Measurements from ENCODE around the gene UGP2.

Gene UGP2

DNA sequence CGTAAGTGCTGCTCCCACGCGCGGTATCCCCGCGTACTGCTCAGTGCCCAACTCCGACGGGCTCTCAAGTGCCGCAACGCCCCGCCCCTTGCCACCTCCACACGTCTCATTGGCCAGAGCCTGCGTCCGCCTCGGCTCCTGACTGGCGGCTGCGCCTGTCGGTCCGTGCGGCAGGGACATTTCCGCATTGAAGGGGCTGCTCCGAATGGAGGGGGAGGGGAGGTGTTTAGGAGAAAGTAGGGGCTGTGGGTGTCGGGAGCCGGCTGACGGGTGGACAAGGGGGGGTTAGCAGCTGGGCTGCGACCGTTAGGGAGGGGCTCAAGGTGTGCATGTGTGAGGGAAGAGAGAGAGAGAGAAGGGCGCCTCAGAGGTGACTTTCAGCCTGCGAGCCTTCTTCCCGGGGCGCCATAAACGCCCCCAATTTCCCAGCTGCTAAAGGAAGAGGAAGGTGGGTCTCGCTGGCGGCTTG is 877 bp upstream of the UGP2 start (continued):
- TF ChIP-seq, protein P1, sequence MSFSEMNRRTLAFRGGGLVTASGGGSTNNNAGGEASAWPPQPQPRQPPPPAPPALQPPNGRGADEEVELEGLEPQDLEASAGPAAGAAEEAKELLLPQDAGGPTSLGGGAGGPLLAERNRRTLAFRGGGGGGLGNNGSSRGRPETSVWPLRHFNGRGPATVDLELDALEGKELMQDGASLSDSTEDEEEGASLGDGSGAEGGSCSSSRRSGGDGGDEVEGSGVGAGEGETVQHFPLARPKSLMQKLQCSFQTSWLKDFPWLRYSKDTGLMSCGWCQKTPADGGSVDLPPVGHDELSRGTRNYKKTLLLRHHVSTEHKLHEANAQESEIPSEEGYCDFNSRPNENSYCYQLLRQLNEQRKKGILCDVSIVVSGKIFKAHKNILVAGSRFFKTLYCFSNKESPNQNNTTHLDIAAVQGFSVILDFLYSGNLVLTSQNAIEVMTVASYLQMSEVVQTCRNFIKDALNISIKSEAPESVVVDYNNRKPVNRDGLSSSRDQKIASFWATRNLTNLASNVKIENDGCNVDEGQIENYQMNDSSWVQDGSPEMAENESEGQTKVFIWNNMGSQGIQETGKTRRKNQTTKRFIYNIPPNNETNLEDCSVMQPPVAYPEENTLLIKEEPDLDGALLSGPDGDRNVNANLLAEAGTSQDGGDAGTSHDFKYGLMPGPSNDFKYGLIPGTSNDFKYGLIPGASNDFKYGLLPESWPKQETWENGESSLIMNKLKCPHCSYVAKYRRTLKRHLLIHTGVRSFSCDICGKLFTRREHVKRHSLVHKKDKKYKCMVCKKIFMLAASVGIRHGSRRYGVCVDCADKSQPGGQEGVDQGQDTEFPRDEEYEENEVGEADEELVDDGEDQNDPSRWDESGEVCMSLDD (tag by site-specific recombination; IDR thresholded peaks at IDR 0.05), result peak; percentile 93

DNA sequence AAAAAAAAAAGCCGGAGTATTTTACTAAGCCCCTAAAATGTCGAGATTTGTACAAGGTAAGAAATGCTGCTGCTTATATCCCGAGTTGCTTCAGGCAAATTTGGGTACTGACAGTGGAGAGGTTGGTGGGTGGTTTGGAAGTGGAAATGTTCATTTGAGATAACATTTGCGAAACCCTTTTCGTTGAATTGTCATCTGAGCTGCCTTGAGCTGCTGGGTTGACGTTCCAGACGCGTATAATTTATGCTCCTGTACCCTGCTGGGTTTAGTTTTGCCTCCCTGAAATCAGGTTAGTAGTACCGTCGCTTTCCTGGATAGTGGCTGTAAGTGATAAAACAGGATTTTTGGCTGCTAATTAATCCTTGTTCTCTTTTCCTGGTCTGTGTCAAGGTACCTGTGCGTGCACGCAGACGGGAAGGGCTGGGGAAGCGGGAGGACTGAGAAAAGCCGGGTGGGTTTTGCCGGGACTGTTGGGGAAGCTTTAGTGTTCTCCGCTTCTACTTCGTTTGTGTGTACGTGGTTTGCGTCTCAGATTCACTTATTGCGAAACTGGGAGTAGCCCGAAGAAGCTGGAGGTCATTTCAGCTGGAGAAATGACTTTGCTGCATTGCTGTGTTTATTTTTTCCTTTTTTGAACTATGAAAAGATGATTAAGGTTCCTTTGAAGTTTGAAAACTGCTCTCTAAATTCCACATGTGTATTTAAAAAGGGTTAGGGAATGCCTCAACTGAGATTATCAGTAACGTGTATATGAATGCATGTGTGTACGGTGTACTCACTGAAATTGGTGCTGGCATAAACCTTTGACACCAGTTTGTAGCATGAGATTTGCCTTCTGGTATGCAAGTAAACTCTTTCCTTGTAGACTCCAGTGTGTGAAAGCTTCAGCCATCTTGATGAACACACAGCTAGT is 709 bp downstream of the UGP2 start:
- peaks cover 13% of the 10 kb centered on the region for H3K4me1 ChIP-seq (ENCODE audit: control insufficient read depth, insufficient read depth, low read length)
- POLR2A ChIA-PET, result interaction anchor here (0.6 to 3.6 kb wide), 24 partner anchors 8 to 1017 kb away, joined by 3 to 40 read pairs (median 4); partner anchors contain the start of genes AFTPH, MDH1 and WDPCP
- no peaks in the 10 kb centered on the region for H3K36me3 ChIP-seq (ENCODE audit: control insufficient read depth in 2 of 2, insufficient read depth in 1 of 2, low read length in 2 of 2)
- peak overlapping the region; percentile 98; the same call in 1 of the 2 replicates for H3K27ac ChIP-seq (ENCODE audit: extremely low read depth, low read depth, low read length)
- peak overlapping the region; percentile 68 for H3K4me3 ChIP-seq (ENCODE audit: low read depth, low read length)
- H3K9me3 ChIP-seq (ENCODE audit: control insufficient read depth, insufficient read depth, low read depth, low read length), result no peaks in the 10 kb centered on the region
- CTCF ChIA-PET, result interaction anchor here (0.6 to 1.1 kb wide), 7 partner anchors 18 to 294 kb away, joined by 3 to 9 read pairs (median 3); no protein-coding TSS in a partner anchor
- TF ChIP-seq ZNF394 (tag by site-specific recombination; IDR thresholded peaks at IDR 0.05; ENCODE audit: borderline replicate concordance) (peak; percentile 99), ZBTB1 (tag by site-specific recombination; IDR thresholded peaks at IDR 0.05) (no peak), ZNF335 (tag by site-specific recombination; conservative IDR thresholded peaks at IDR 0.05) (0 out of 2 replicates have a peak, but pooled peaks have one; percentile 4), ZNF133 (tag by site-specific recombination; IDR thresholded peaks at IDR 0.05) (peak; percentile 59; the same call in 1 of the 2 replicates), ZNF366 (tag by site-specific recombination; conservative IDR thresholded peaks at IDR 0.05) (0 out of 2 replicates have a peak, but pooled peaks have one; percentile 5), GLI4 (tag by site-specific recombination; IDR thresholded peaks at IDR 0.05) (no peak), OSR2 (tag by site-specific recombination; IDR thresholded peaks at IDR 0.05) (peak; percentile 10; the same call in 1 of the 2 replicates), ZNF214 (tag by site-specific recombination; IDR thresholded peaks at IDR 0.05; ENCODE audit: borderline replicate concordance) (no peak), PRDM1 (tag by site-specific recombination; IDR thresholded peaks at IDR 0.05) (0 out of 2 replicates have a peak, but pooled peaks have one; percentile 23), ZBTB8A (tag by site-specific recombination; IDR thresholded peaks at IDR 0.05) (no peak), ZBTB17 (tag by site-specific recombination; IDR thresholded peaks at IDR 0.05) (no peak), ZNF747 (tag by site-specific recombination; IDR thresholded peaks at IDR 0.05) (no peak), ZNF24 (tag by site-specific recombination; IDR thresholded peaks at IDR 0.05) (no peak), ZNF302 (tag by site-specific recombination; IDR thresholded peaks at IDR 0.05; ENCODE audit: low read depth) (no peak)
- TF ChIP-seq, protein P2, sequence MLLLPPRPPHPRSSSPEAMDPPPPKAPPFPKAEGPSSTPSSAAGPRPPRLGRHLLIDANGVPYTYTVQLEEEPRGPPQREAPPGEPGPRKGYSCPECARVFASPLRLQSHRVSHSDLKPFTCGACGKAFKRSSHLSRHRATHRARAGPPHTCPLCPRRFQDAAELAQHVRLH (tag by site-specific recombination; IDR thresholded peaks at IDR 0.05), result no peak
- TF ChIP-seq, protein P3, sequence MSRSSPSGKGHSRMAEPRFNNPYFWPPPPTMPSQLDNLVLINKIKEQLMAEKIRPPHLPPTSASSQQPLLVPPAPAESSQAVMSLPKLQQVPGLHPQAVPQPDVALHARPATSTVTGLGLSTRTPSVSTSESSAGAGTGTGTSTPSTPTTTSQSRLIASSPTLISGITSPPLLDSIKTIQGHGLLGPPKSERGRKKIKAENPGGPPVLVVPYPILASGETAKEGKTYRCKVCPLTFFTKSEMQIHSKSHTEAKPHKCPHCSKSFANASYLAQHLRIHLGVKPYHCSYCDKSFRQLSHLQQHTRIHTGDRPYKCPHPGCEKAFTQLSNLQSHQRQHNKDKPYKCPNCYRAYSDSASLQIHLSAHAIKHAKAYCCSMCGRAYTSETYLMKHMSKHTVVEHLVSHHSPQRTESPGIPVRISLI (tag by site-specific recombination; IDR thresholded peaks at IDR 0.05), result 0 out of 2 replicates have a peak, but pooled peaks have one; percentile 36
- TF ChIP-seq, protein P4, sequence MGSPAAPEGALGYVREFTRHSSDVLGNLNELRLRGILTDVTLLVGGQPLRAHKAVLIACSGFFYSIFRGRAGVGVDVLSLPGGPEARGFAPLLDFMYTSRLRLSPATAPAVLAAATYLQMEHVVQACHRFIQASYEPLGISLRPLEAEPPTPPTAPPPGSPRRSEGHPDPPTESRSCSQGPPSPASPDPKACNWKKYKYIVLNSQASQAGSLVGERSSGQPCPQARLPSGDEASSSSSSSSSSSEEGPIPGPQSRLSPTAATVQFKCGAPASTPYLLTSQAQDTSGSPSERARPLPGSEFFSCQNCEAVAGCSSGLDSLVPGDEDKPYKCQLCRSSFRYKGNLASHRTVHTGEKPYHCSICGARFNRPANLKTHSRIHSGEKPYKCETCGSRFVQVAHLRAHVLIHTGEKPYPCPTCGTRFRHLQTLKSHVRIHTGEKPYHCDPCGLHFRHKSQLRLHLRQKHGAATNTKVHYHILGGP (tag by site-specific recombination; IDR thresholded peaks at IDR 0.05), result peak; percentile 59; the same call in 1 of the 2 replicates
- TF ChIP-seq, protein P5, sequence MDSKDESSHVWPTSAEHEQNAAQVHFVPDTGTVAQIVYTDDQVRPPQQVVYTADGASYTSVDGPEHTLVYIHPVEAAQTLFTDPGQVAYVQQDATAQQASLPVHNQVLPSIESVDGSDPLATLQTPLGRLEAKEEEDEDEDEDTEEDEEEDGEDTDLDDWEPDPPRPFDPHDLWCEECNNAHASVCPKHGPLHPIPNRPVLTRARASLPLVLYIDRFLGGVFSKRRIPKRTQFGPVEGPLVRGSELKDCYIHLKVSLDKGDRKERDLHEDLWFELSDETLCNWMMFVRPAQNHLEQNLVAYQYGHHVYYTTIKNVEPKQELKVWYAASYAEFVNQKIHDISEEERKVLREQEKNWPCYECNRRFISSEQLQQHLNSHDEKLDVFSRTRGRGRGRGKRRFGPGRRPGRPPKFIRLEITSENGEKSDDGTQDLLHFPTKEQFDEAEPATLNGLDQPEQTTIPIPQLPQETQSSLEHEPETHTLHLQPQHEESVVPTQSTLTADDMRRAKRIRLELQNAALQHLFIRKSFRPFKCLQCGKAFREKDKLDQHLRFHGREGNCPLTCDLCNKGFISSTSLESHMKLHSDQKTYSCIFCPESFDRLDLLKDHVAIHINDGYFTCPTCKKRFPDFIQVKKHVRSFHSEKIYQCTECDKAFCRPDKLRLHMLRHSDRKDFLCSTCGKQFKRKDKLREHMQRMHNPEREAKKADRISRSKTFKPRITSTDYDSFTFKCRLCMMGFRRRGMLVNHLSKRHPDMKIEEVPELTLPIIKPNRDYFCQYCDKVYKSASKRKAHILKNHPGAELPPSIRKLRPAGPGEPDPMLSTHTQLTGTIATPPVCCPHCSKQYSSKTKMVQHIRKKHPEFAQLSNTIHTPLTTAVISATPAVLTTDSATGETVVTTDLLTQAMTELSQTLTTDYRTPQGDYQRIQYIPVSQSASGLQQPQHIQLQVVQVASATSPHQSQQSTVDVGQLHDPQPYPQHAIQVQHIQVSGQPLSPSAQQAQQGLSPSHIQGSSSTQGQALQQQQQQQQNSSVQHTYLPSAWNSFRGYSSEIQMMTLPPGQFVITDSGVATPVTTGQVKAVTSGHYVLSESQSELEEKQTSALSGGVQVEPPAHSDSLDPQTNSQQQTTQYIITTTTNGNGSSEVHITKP (tag by site-specific recombination; IDR thresholded peaks at IDR 0.05), result peak; percentile 52; the same call in 1 of the 2 replicates
- TF ChIP-seq, protein P6, sequence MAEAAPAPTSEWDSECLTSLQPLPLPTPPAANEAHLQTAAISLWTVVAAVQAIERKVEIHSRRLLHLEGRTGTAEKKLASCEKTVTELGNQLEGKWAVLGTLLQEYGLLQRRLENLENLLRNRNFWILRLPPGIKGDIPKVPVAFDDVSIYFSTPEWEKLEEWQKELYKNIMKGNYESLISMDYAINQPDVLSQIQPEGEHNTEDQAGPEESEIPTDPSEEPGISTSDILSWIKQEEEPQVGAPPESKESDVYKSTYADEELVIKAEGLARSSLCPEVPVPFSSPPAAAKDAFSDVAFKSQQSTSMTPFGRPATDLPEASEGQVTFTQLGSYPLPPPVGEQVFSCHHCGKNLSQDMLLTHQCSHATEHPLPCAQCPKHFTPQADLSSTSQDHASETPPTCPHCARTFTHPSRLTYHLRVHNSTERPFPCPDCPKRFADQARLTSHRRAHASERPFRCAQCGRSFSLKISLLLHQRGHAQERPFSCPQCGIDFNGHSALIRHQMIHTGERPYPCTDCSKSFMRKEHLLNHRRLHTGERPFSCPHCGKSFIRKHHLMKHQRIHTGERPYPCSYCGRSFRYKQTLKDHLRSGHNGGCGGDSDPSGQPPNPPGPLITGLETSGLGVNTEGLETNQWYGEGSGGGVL (tag by site-specific recombination; IDR thresholded peaks at IDR 0.05), result no peak
- TF ChIP-seq, protein P7, sequence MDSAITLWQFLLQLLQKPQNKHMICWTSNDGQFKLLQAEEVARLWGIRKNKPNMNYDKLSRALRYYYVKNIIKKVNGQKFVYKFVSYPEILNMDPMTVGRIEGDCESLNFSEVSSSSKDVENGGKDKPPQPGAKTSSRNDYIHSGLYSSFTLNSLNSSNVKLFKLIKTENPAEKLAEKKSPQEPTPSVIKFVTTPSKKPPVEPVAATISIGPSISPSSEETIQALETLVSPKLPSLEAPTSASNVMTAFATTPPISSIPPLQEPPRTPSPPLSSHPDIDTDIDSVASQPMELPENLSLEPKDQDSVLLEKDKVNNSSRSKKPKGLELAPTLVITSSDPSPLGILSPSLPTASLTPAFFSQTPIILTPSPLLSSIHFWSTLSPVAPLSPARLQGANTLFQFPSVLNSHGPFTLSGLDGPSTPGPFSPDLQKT (IDR thresholded peaks at IDR 0.05; ENCODE audit: borderline replicate concordance, low read depth, low read length), result no peak
